Mucosa of stomach (tissue), 1 donor: ENCODE results near the gene OR2A5.

ENCODE experiments used
- H3K27me3 ChIP-seq: one replicate; pipeline ENCODE4 v1.7.0; 2013; ENCODE audit warnings: mild to moderate bottlenecking, low read length; ENCODE audit not compliant: control insufficient read depth, insufficient read depth
- H3K36me3 ChIP-seq: one replicate; pipeline ENCODE4 v1.7.0; 2013; ENCODE audit warnings: low read length; ENCODE audit not compliant: control insufficient read depth, insufficient read depth
- H3K4me1 ChIP-seq: one replicate; pipeline ENCODE4 v1.7.0; 2013; ENCODE audit warnings: mild to moderate bottlenecking, low read length; ENCODE audit not compliant: control insufficient read depth, insufficient read depth
- H3K4me3 ChIP-seq: one replicate; pipeline ENCODE4 v1.7.0; 2013; ENCODE audit warnings: low read length
- H3K9ac ChIP-seq: one replicate; pipeline ENCODE4 v1.7.0; 2013; ENCODE audit warnings: mild to moderate bottlenecking, low read length, moderate library complexity
- H3K9me3 ChIP-seq: one replicate; pipeline ENCODE4 v1.7.0; 2013; ENCODE audit warnings: mild to moderate bottlenecking, low read length, moderate library complexity; ENCODE audit not compliant: control insufficient read depth
- donor health status: Pancreatic carcinoma.

OR2A5 gene

GRCh38 chr7:144090667-144091066, 41.9 kb downstream of the OR2A5 start:
- Histone ChIP-seq H3K4me1 (no peaks in the 10 kb centered on the region), H3K4me3 (no peak overlapping the region), H3K27me3 (no peaks in the 10 kb centered on the region), H3K9me3 (no peaks in the 10 kb centered on the region), H3K36me3 (no peaks in the 10 kb centered on the region), H3K9ac (no peak overlapping the region)

GRCh38 chr7:144098776-144099175, 50.0 kb downstream of the OR2A5 start:
- Histone ChIP-seq H3K4me1 (no peaks in the 10 kb centered on the region), H3K9me3 (no peaks in the 10 kb centered on the region), H3K27me3 (no peaks in the 10 kb centered on the region), H3K4me3 (no peak overlapping the region), H3K36me3 (no peaks in the 10 kb centered on the region), H3K9ac (no peak overlapping the region)

GRCh38 chr7:144100607-144101006, 51.9 kb downstream of the OR2A5 start:
- Histone ChIP-seq H3K27me3 (no peaks in the 10 kb centered on the region), H3K36me3 (no peaks in the 10 kb centered on the region), H3K4me1 (no peaks in the 10 kb centered on the region), H3K9ac (no peak overlapping the region), H3K9me3 (no peaks in the 10 kb centered on the region), H3K4me3 (no peak overlapping the region)

DNA sequence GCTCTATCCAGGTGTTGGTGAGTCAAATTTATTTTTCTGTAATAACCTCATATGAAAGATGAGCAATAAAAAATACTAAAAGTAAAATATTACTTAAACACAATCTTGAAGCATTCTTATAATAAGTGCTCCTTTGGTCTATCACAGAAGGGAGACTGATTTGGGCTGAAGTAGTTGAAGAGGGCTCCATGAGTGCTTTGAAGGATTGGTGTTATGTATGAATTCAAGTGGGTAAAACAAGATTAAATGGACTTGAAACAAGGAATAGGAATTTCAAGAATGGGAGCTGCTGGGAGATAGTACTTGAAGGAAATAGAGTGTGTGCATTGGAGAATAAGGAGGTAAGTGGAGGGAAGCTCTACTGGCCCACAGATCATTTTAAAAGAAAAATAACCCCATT, 53.3 kb downstream of the OR2A5 start:
- H3K9ac ChIP-seq, result no peak overlapping the region

DNA sequence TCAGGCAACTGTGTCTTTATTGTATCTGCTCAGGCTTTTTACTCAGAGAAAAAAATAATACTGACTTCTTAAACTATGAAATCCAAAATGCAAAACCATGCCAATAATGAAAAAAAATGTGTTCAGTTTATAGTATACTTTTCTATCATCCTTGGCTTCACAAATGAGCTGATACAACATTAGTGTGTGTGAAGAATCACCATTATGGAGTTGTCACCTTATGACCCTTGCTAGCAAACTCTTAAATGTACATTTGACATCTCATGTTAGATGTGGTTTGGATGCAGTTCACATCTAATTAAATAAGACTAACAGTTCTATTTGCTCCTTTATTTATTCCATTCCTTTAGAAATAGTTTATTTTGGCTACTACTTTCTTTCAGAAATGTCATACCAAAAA, 56.5 kb downstream of the OR2A5 start:
- H3K36me3 ChIP-seq, result no peaks in the 10 kb centered on the region
- H3K9me3 ChIP-seq, result no peaks in the 10 kb centered on the region
- no peak overlapping the region for H3K9ac ChIP-seq
- H3K4me1 ChIP-seq, result no peaks in the 10 kb centered on the region
- no peaks in the 10 kb centered on the region for H3K27me3 ChIP-seq
- H3K4me3 ChIP-seq, result no peak overlapping the region

More for the DNA sequence above, 53.3 kb downstream of the OR2A5 start:
- Histone ChIP-seq H3K4me3 (no peak overlapping the region), H3K9me3 (no peaks in the 10 kb centered on the region), H3K4me1 (no peaks in the 10 kb centered on the region), H3K36me3 (no peaks in the 10 kb centered on the region), H3K27me3 (no peaks in the 10 kb centered on the region)
